K562 (cell line): Measurements from ENCODE around the gene EXOC6. TPM values are rescaled to one million over a fixed set of nuclear protein-coding genes. Genes with fewer than 3 reads are reported as not detected.

ENCODE experiments used
- ATF3 ChIP-seq, 2 experiments: fragments of 450-650 bp in 1 of 2; sonication (generic) in 1 of 2; formaldehyde crosslinking in 1 of 2; IDR thresholded peaks in 1 of 2; conservative IDR thresholded peaks in 1 of 2; 2 replicates each; pipeline versions ENCODE4 v1.6.1 to v1.8.1; 2016 to 2023; ENCODE audit warnings: mild to moderate bottlenecking in 2 of 2, moderate library complexity in 2 of 2, inconsistent platforms in 1 of 2, missing genetic modification reagents in 1 of 2
- FOXJ3 ChIP-seq: sonication (generic); formaldehyde crosslinking; IDR thresholded peaks from 2 replicates; pipeline ENCODE4 v1.4.0; 2020; ENCODE audit warnings: mild to moderate bottlenecking, missing genetic modification reagents
- NR3C1 ChIP-seq: sonication (generic); formaldehyde crosslinking; IDR thresholded peaks from 2 replicates; pipeline ENCODE4 v1.8.1; 2022; ENCODE audit warnings: missing genetic modification reagents
- POLR2G ChIP-seq: fragments of 200-400 bp; formaldehyde crosslinking; IDR thresholded peaks from 2 replicates; pipeline ENCODE4 v1.6.1; 2017; ENCODE audit warnings: low read depth, mild to moderate bottlenecking, antibody characterized with exemption, low read length, moderate library complexity
- SOX6 ChIP-seq: fragments of 450-650 bp; IDR thresholded peaks from 2 replicates; pipeline ENCODE4 v1.6.1; 2014; ENCODE audit warnings: mild to moderate bottlenecking
- SRF ChIP-seq, 2 experiments: fragments of 250-450, 450-650 bp in 1 of 2; sonication (Bioruptor Pico) in 1 of 2; sonication (generic) in 1 of 2; formaldehyde crosslinking; IDR thresholded peaks; 2 replicates each; pipeline versions ENCODE4 v1.5.0 to v1.5.1; 2020 to 2022; ENCODE audit warnings: mild to moderate bottlenecking in 1 of 2, missing genetic modification reagents in 1 of 2
- TBL1XR1 ChIP-seq, 2 experiments: IDR thresholded peaks; 2 replicates each; pipeline ENCODE4 v1.6.1; 2012; ENCODE audit warnings: improper control_type of control experiment in 2 of 2, low read length in 2 of 2, mild to moderate bottlenecking in 1 of 2
- XRCC5 ChIP-seq: fragments of 200-400 bp; formaldehyde crosslinking; IDR thresholded peaks from 2 replicates; pipeline ENCODE4 v1.6.1; 2017; ENCODE audit warnings: low read depth, mild to moderate bottlenecking, low read length
- ZNF280A ChIP-seq: fragments of 450-650 bp; IDR thresholded peaks from 2 replicates; pipeline ENCODE4 v1.6.1; 2018; ENCODE audit warnings: mild to moderate bottlenecking, low read depth; ENCODE audit not compliant: partially characterized antibody
- ZNF696 ChIP-seq: fragments of 250-450 bp; sonication (Bioruptor Pico); conservative IDR thresholded peaks from 2 replicates; pipeline ENCODE4 v1.4.0; 2020; ENCODE audit warnings: mild to moderate bottlenecking, moderate library complexity
- polyA plus RNA-seq, 8 experiments: library from polyadenylated mRNA; depleted of rRNA in 4 of 8; stranded (reverse) in 5 of 8; unstranded in 3 of 8; fragments of >200 nt; fragmentation: Nextera tagmentation in 2 of 8; fragmentation: Illumina TruSeq in 1 of 8; extraction: Ambion mirVana in 2 of 8; extraction: Trizol in 1 of 8; gene quantifications; 2 replicates each; pipeline versions ENCODE4 v1.2.1 to v1.2.3, GENCODE V29; 2011 to 2014; ENCODE audit warnings: inconsistent platforms in 1 of 8, missing spikeins in 1 of 8
- total RNA-seq, 7 experiments: library from RNA; depleted of rRNA in 6 of 7; stranded (reverse); fragments of >200 nt in 6 of 7; fragmentation: Illumina TruSeq in 2 of 7; extraction: Trizol in 2 of 7; gene quantifications; 2 replicates each; pipeline versions ENCODE4 v1.2.1 to v1.2.3, GENCODE V29; 2011 to 2021; ENCODE audit warnings: low replicate concordance in 1 of 7
- TF ChIP-seq, protein P1 (sequence below): sonication (generic); formaldehyde crosslinking; IDR thresholded peaks from 2 replicates; pipeline ENCODE4 v1.8.0; 2023; ENCODE audit warnings: missing genetic modification reagents, mild to moderate bottlenecking, borderline replicate concordance
- TF ChIP-seq, protein P2 (sequence below): sonication (generic); formaldehyde crosslinking; IDR thresholded peaks from 2 replicates; pipeline ENCODE4 v1.8.0; 2022; ENCODE audit warnings: missing genetic modification reagents, mild to moderate bottlenecking, borderline replicate concordance
- TF ChIP-seq, protein P3 (sequence below), 2 experiments: IDR thresholded peaks; 2 replicates each; pipeline ENCODE4 v1.6.1; 2012; ENCODE audit warnings: improper control_type of control experiment in 2 of 2, low read depth in 2 of 2, low read length in 2 of 2, borderline replicate concordance in 1 of 2

The EXOC6 gene
- total and polyA plus RNA-seq, 9 of the 15 experiments (the other 6 are each of a cell fraction or from before 2014, with no cell fraction given), result 13.9 to 42.8 (median 24.9) TPM

GRCh38 chr10:93073539-93074146 lies 225.3 kb downstream of the EXOC6 start, which contains the start of gene CYP26A1 (continued):
- TF ChIP-seq TBL1XR1 (IDR thresholded peaks at IDR 0.05; ENCODE audit: low read length in 2 of 2) (no peak), NR3C1 (CRISPR knock-in tag) (no peak), SRF (CRISPR knock-in tag; IDR thresholded peaks at IDR 0.05) (no peak), SOX6 (no peak), ATF3 (IDR thresholded peaks at IDR 0.05) (no peak), ATF3 (CRISPR knock-in tag; conservative IDR thresholded peaks at IDR 0.05) (no peak), FOXJ3 (no peak), ZNF696 (CRISPR knock-in tag) (no peak), ZNF280A (no peak), XRCC5 (no peak), POLR2G (peak; percentile 48; the same call in 1 of the 2 replicates)
- TF ChIP-seq, protein P1, sequence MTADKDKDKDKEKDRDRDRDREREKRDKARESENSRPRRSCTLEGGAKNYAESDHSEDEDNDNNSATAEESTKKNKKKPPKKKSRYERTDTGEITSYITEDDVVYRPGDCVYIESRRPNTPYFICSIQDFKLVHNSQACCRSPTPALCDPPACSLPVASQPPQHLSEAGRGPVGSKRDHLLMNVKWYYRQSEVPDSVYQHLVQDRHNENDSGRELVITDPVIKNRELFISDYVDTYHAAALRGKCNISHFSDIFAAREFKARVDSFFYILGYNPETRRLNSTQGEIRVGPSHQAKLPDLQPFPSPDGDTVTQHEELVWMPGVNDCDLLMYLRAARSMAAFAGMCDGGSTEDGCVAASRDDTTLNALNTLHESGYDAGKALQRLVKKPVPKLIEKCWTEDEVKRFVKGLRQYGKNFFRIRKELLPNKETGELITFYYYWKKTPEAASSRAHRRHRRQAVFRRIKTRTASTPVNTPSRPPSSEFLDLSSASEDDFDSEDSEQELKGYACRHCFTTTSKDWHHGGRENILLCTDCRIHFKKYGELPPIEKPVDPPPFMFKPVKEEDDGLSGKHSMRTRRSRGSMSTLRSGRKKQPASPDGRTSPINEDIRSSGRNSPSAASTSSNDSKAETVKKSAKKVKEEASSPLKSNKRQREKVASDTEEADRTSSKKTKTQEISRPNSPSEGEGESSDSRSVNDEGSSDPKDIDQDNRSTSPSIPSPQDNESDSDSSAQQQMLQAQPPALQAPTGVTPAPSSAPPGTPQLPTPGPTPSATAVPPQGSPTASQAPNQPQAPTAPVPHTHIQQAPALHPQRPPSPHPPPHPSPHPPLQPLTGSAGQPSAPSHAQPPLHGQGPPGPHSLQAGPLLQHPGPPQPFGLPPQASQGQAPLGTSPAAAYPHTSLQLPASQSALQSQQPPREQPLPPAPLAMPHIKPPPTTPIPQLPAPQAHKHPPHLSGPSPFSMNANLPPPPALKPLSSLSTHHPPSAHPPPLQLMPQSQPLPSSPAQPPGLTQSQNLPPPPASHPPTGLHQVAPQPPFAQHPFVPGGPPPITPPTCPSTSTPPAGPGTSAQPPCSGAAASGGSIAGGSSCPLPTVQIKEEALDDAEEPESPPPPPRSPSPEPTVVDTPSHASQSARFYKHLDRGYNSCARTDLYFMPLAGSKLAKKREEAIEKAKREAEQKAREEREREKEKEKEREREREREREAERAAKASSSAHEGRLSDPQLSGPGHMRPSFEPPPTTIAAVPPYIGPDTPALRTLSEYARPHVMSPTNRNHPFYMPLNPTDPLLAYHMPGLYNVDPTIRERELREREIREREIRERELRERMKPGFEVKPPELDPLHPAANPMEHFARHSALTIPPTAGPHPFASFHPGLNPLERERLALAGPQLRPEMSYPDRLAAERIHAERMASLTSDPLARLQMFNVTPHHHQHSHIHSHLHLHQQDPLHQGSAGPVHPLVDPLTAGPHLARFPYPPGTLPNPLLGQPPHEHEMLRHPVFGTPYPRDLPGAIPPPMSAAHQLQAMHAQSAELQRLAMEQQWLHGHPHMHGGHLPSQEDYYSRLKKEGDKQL, result no peak
- TF ChIP-seq, protein P2, sequence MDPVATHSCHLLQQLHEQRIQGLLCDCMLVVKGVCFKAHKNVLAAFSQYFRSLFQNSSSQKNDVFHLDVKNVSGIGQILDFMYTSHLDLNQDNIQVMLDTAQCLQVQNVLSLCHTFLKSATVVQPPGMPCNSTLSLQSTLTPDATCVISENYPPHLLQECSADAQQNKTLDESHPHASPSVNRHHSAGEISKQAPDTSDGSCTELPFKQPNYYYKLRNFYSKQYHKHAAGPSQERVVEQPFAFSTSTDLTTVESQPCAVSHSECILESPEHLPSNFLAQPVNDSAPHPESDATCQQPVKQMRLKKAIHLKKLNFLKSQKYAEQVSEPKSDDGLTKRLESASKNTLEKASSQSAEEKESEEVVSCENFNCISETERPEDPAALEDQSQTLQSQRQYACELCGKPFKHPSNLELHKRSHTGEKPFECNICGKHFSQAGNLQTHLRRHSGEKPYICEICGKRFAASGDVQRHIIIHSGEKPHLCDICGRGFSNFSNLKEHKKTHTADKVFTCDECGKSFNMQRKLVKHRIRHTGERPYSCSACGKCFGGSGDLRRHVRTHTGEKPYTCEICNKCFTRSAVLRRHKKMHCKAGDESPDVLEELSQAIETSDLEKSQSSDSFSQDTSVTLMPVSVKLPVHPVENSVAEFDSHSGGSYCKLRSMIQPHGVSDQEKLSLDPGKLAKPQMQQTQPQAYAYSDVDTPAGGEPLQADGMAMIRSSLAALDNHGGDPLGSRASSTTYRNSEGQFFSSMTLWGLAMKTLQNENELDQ (CRISPR knock-in tag), result no peak
- TF ChIP-seq, protein P3, sequence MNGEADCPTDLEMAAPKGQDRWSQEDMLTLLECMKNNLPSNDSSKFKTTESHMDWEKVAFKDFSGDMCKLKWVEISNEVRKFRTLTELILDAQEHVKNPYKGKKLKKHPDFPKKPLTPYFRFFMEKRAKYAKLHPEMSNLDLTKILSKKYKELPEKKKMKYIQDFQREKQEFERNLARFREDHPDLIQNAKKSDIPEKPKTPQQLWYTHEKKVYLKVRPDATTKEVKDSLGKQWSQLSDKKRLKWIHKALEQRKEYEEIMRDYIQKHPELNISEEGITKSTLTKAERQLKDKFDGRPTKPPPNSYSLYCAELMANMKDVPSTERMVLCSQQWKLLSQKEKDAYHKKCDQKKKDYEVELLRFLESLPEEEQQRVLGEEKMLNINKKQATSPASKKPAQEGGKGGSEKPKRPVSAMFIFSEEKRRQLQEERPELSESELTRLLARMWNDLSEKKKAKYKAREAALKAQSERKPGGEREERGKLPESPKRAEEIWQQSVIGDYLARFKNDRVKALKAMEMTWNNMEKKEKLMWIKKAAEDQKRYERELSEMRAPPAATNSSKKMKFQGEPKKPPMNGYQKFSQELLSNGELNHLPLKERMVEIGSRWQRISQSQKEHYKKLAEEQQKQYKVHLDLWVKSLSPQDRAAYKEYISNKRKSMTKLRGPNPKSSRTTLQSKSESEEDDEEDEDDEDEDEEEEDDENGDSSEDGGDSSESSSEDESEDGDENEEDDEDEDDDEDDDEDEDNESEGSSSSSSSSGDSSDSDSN (IDR thresholded peaks at IDR 0.05; ENCODE audit: borderline replicate concordance in 1 of 2, low read depth in 2 of 2, low read length in 2 of 2), result 0 out of 4 replicates have a peak, but pooled peaks of 1 of the 2 experiments have one; percentile 31
